ENCODE measurements around the gene UCP2.
"Not testable (repeated sequence)": the region's sequence is repeated elsewhere in the genome, so short reads cannot be mapped to it uniquely, and the experiment has no call there.

Gene UCP2

DNA sequence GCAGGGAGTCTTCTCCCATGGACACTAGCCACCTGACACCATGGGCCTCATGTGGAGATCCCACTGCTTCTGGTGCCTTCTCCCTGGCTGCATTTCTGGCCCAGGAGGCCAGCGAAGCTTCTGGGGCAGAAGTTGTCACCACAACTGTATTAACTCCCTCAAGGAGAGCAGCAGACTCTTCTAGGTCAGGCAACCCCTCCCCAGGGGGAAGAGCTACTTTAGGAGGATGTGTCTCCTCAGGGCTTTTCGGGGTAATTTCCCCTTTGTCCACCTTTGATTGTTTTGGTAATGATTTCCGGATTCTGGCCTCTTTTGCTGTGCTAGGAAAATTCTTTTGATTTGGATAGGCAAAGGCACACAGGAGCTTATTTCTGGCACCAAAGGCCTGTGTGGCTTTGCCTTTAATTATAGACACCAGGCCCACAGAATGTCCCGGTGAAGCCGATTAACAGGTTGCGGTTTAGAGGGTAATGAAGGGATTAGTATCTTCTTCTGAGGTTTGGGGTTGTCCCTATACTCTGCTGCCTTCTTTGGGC, 8.9 kb upstream of the UCP2 start:
- DNase-seq, result no peak

- no peak for DNase-seq
Measured at GRCh38 chr11:73990730-73991129, 8.1 kb upstream of the UCP2 start.

DNA sequence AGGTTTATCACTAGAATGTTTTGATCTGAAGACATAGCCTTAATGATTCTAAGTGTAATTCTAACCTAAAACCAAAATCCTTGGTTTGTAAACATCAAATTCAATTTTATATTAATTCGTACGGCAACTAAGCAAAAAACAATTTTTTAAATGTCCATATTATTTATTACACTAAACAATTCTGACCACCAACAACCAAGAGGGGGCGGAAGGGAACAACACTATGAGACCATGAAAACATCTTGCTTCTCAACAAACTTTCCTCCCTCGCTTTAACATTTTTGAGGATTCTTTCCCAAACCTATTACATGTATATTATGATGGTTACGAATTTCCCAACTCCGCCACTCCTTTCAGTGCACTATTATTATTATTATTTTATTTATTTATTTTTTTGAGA, 6.5 kb upstream of the UCP2 start:
- no peak for DNase-seq

DNA sequence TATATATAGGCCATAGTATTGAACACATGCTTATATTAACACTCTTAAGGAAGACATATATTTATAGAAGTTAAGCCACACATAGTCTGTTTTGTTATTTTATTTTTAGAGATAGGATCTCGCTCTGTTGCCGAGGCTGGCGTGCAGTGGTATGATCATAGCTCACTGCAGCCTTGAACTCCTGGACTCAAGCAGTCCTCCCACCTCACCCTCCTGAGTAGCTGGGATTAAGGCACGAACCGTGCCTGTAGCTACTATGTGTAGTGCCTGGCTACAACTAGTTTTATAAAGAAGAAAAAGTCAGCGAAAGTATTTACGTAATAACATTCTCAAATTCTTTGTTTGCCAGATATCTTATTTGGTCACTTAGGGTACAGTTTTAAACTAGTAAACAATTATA, 5.6 kb upstream of the UCP2 start:
- no peak for DNase-seq

DNA sequence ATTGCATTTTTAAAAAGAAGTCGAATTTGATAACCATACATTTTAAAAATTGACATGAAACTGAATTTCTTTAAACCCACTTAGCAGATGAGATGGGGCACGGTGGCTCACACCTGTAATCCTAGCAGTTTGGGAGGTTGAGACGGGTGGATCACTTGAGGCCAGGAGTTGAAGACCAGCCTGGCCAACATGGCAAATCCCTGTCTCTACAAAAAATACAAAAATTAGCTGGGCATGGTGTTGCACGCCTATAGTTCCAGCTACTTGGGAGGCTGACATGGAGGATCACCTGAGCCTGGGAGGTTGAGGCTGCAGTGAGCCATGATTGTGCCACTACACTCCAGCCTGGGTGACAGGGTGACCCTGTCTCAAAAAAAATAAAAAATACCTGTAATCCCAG, 3.0 kb upstream of the UCP2 start:
- DNase-seq, result not testable (repeated sequence)

DNA sequence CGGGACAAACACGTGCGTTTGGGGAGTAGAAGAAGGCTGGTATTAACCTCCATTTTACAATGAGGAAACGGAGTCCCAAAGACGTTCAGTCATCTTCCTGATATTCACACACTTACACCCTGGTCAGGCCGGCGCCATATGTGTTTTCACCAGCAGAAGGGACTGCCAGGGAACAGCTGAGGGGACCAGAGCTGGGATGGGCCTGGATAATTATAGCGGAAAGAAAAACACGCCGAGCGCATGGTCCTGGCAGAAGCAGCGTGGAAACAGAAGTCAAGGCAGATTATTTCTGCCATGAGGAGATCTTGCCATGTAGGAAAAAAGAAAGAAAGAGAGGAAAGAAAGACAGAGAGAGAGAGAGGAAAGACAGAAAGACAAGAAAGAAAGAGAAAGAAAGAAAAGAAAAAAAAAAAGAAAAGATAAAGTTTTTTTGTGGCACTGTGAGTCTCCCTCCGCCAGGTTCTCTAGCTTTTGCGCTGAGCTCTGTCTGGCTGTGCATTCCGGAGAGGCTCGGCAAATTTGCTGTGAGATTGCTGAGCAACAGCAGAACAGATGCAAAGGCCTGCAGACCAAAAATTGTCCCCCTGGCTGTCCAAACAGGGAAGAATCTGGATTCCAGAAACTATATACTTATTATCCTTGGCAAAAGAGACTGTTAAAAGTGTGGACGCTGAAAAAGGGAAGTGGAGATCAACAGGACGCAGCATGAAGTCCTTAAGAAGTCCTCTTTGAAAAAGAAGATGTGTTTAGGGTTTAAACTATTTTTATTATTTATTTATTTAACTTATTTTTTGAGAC, 1.3 kb upstream of the UCP2 start:
- peak; percentile 78 to 83 for DNase-seq

DNA sequence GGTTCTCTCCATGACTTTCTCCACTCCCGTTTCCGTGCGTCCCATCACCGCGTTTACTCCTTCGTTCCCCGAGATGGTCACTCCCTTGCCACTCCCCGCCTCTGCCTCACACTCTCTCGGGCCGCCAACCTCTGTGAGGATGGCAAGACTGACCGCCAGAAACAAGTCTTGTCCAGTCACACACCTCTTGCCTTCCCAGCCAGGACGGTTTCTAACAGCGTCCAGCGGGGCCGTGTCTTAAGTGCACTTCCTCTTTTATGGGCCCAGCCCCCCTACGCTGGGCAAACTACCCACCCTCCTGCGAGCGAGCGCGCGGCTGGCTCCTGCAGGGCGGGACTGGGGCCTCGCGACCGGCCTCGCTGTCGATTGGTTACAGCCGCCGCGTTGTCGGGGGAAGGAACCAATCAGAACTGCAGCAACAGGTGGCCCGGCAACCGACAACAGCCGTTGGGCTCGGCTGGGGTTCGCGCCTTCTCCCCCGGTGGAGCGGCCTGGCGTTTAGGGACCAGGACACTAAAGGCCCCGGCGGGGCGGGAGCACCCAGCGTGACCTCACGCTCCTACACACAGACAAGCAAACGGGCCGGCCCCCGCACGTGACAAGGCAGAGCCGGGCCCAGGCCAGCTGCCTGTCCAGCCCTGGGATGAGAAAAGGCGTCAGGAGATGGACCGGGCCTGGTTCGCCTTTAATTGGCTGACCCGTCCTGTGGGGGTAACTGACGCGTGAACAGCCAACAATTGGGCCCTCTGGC, 522 bp upstream of the UCP2 start:
- peak; percentile 94 to 98 for DNase-seq

DNA sequence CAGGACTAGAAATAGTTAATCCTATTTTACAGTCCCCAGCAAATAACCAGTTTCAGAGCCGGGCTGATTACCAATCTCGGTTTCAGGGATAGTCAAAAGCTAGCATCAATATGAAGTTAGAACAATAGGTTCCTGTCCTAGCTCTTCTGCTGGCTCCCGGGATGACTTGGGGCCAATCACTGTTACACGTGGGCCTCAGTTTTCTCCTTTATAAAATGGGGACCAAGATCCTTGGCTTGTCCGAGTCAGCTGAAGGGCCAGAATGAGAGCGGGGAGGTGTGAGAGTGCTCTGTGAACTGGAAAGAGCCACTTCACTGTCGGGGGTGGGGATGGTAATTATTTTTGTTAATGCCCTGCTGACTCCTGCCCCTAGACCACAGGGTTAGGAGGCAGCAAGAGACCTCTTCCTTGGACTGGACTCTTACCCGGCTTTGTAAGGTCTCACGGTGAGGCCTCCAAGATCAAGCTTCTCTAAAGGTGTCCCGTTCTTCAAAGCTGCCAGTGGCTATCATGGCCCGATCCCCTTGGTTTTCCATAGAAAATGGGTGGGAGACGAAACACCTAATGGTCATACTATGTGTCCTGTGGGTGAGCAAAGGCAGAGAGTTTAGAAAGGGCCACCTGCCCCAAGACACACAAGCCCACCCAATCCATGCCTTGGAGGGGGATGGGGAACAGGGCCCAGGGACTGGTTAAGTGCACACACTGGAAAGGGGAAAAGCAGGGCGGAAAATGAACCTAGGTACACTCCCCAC, 1.4 kb downstream of the UCP2 start:
- DNase-seq, result no peak

GRCh38 chr11:73980001-73980961, 2.4 kb downstream of the UCP2 start:
- no peak for DNase-seq

- no peak for DNase-seq
Measured at GRCh38 chr11:73978576-73979086, 4.0 kb downstream of the UCP2 start.

GRCh38 chr11:73977856-73978519, 4.7 kb downstream of the UCP2 start:
- DNase-seq, result no peak

- DNase-seq, result no peak
Measured at GRCh38 chr11:73976451-73977151, 6.0 kb downstream of the UCP2 start.

GRCh38 chr11:73975479-73975757, 7.2 kb downstream of the UCP2 start:
- no peak for DNase-seq

- no peak for DNase-seq
Measured at GRCh38 chr11:73974604-73975478, 7.8 kb downstream of the UCP2 start.

GRCh38 chr11:73972620-73973449, 9.8 kb downstream of the UCP2 start:
- DNase-seq, result no peak

DNA sequence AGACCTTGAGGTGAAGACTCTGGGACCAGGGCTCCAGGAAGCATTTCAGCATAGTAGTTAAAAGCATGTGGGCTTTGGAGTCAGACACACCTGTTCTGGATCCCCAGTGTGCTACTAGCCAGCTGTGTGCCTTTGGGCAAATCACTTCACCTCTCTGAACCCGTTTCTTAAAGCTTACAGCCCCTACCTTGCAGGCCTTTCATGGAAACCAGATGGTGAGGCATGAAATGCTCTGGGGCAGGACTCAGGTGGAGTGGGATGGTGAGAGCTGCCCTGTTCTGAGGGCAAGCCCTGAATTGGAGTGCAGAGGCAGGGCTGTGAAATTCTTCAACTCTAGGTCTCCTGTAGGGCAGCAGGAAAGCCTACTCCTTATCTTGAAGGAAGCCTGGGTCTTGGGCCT, 10.5 kb downstream of the UCP2 start:
- no peak for DNase-seq

GRCh38 chr11:73971175-73971719, 11.4 kb downstream of the UCP2 start:
- DNase-seq, result no peak

- DNase-seq, result no peak
Measured at GRCh38 chr11:73969991-73970800, 12.4 kb downstream of the UCP2 start.
